ENCODE data around the gene SLC6A12. TPM values are rescaled to one million over a fixed set of nuclear protein-coding genes. Genes with fewer than 3 reads are reported as not detected.

SLC6A12 gene
- total RNA-seq, 1 experiment from 2014 or later: 0.79 TPM

DNA sequence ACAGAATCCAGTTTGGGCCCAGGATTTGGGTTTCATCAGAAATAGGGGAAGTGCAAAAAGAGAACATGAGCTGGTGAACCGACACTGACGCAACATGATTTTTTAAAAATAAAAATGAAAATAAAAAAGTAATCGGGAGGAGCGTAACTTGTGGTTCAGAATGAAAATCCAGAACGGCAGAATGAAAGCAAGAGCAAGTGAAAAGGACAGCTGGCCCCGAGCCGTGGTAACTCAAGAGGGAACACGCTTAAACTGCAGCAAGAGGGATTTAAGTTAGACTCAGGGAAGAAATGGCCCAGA is 1.6 kb downstream of the SLC6A12 start (continued):
- TF ChIP-seq, protein P1, sequence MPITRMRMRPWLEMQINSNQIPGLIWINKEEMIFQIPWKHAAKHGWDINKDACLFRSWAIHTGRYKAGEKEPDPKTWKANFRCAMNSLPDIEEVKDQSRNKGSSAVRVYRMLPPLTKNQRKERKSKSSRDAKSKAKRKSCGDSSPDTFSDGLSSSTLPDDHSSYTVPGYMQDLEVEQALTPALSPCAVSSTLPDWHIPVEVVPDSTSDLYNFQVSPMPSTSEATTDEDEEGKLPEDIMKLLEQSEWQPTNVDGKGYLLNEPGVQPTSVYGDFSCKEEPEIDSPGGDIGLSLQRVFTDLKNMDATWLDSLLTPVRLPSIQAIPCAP (CRISPR knock-in tag; IDR thresholded peaks at IDR 0.05): no peak
- TF ChIP-seq NR1H2 (CRISPR knock-in tag; IDR thresholded peaks at IDR 0.05) (no peak), NFYB (CRISPR knock-in tag; conservative IDR thresholded peaks at IDR 0.05; ENCODE audit: low read depth) (no peak)
- TF ChIP-seq, protein P2, sequence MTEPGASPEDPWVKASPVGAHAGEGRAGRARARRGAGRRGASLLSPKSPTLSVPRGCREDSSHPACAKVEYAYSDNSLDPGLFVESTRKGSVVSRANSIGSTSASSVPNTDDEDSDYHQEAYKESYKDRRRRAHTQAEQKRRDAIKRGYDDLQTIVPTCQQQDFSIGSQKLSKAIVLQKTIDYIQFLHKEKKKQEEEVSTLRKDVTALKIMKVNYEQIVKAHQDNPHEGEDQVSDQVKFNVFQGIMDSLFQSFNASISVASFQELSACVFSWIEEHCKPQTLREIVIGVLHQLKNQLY (CRISPR knock-in tag; IDR thresholded peaks at IDR 0.05): no peak

DNA sequence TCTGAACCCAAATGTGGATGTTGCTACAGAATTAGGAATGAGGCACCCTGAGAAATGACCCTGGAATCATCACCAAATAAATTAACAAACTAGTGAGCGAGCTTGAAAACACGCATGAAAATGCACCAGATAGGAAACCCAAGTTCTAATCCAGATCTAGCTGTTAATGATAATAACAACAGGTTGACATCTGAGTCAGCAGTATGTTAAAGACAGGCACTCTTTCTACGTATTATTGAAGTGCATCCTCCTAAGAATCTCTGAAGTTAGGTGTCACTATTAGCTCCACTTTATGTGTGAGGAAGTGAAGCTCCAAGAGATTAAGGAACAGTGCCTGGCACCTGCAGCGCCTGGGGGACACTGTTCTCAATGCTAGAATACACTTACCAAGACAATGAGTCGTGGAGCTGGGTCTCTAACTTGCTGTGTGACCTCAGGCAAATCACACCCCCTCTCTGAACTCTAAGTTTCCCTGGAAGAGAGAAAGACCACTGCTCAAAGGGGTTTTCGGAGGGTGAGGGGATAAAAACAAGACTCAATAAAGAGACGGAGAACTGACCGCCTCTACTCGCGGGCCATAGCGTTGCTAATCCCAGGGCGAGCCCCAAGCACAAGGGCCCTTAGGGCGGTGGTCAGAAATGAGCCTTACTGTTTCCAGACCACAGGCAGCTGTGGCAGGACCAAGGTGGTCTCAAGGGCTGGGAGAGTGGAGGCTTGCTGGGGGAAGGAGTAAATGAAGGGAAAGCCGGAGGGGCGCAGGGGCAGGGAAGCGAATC is 2.1 kb downstream of the SLC6A12 start:
- ATAC-seq (no peak), DNase-seq (ENCODE audit: low spot score) (no peak)
- Mint-ChIP-seq H3K4me1 (peaks cover 27% of the 10 kb centered on the region), H3K4me3 (no peak overlapping the region), H3K27me3 (ENCODE audit: low read depth) (peaks cover 50% of the 10 kb centered on the region), H3K27ac (no peak overlapping the region), H3K9me3 (no peaks in the 10 kb centered on the region), H3K36me3 (no peaks in the 10 kb centered on the region)
- TF ChIP-seq, protein P3, sequence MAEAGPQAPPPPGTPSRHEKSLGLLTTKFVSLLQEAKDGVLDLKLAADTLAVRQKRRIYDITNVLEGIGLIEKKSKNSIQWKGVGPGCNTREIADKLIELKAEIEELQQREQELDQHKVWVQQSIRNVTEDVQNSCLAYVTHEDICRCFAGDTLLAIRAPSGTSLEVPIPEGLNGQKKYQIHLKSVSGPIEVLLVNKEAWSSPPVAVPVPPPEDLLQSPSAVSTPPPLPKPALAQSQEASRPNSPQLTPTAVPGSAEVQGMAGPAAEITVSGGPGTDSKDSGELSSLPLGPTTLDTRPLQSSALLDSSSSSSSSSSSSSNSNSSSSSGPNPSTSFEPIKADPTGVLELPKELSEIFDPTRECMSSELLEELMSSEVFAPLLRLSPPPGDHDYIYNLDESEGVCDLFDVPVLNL (CRISPR knock-in tag; IDR thresholded peaks at IDR 0.05; ENCODE audit: borderline replicate concordance, low read depth): no peak
- TF ChIP-seq NFE2L1 (CRISPR knock-in tag; IDR thresholded peaks at IDR 0.05): no peak
- ChIA-PET CTCF (interaction anchor here (1.0 to 3.9 kb wide), 5 partner anchors 8 to 43 kb away, joined by 3 to 36 read pairs (median 8); no protein-coding TSS in a partner anchor), POLR2A (no interaction called here)

DNA sequence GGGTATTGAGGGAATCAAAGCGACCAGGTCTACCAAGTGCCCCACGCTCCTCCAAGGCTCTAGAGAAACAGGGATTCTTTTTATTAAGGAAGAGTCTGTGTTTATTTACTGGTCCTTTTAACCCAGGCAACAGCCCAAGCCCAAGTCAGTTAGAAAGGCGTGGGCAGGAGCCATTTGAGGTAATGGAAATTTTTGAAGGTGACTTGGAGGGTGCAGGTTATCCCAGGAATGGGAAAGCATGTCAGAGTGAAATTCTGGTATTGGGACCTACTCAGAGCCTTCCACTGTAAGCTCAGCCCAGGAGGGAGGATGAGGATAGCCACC is 2.9 kb downstream of the SLC6A12 start:
- Mint-ChIP-seq H3K27ac (no peak overlapping the region), H3K27me3 (ENCODE audit: low read depth) (peaks cover 49% of the 10 kb centered on the region), H3K9me3 (peaks cover 4% of the 10 kb centered on the region), H3K4me1 (peaks cover 27% of the 10 kb centered on the region), H3K4me3 (no peak overlapping the region), H3K36me3 (no peaks in the 10 kb centered on the region)
- ATAC-seq: no peak
- DNase-seq (ENCODE audit: low spot score): no peak
- POLR2A ChIA-PET: no interaction called here
- CTCF ChIA-PET: interaction anchor here (1.0 to 3.9 kb wide), 4 partner anchors 9 to 21 kb away, joined by 3 to 36 read pairs (median 6); no protein-coding TSS in a partner anchor
- TF ChIP-seq, protein P4, sequence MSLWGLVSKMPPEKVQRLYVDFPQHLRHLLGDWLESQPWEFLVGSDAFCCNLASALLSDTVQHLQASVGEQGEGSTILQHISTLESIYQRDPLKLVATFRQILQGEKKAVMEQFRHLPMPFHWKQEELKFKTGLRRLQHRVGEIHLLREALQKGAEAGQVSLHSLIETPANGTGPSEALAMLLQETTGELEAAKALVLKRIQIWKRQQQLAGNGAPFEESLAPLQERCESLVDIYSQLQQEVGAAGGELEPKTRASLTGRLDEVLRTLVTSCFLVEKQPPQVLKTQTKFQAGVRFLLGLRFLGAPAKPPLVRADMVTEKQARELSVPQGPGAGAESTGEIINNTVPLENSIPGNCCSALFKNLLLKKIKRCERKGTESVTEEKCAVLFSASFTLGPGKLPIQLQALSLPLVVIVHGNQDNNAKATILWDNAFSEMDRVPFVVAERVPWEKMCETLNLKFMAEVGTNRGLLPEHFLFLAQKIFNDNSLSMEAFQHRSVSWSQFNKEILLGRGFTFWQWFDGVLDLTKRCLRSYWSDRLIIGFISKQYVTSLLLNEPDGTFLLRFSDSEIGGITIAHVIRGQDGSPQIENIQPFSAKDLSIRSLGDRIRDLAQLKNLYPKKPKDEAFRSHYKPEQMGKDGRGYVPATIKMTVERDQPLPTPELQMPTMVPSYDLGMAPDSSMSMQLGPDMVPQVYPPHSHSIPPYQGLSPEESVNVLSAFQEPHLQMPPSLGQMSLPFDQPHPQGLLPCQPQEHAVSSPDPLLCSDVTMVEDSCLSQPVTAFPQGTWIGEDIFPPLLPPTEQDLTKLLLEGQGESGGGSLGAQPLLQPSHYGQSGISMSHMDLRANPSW (CRISPR knock-in tag; conservative IDR thresholded peaks at IDR 0.05; ENCODE audit: low read depth): no peak
- no peak for TF ChIP-seq ZNF232 (CRISPR knock-in tag; IDR thresholded peaks at IDR 0.05)
- TF ChIP-seq, protein P2 (CRISPR knock-in tag; IDR thresholded peaks at IDR 0.05): no peak
- no peak for TF ChIP-seq FOXJ3 (CRISPR knock-in tag; IDR thresholded peaks at IDR 0.05; ENCODE audit: borderline replicate concordance)
- TF ChIP-seq, protein P5, sequence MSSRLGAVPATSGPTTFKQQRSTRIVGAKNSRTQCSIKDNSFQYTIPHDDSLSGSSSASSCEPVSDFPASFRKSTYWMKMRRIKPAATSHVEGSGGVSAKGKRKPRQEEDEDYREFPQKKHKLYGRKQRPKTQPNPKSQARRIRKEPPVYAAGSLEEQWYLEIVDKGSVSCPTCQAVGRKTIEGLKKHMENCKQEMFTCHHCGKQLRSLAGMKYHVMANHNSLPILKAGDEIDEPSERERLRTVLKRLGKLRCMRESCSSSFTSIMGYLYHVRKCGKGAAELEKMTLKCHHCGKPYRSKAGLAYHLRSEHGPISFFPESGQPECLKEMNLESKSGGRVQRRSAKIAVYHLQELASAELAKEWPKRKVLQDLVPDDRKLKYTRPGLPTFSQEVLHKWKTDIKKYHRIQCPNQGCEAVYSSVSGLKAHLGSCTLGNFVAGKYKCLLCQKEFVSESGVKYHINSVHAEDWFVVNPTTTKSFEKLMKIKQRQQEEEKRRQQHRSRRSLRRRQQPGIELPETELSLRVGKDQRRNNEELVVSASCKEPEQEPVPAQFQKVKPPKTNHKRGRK (CRISPR knock-in tag; IDR thresholded peaks at IDR 0.05; ENCODE audit: borderline replicate concordance): no peak
- TF ChIP-seq ZBTB21 (CRISPR knock-in tag; IDR thresholded peaks at IDR 0.05; ENCODE audit: borderline replicate concordance): no peak
- TF ChIP-seq TEAD1 (CRISPR knock-in tag; IDR thresholded peaks at IDR 0.05): no peak
- no peak for TF ChIP-seq SP1 (CRISPR knock-in tag; conservative IDR thresholded peaks at IDR 0.05)
